Ishikawa (cell line): ENCODE measurements around the gene NRAS.

Source experiments
- CREB1 ChIP-seq: IDR thresholded peaks from 2 replicates; pipeline ENCODE4 v1.6.1; 2012; ENCODE audit warnings: low read depth
- EP300 ChIP-seq: IDR thresholded peaks from 2 replicates; pipeline ENCODE4 v1.6.1; 2012; ENCODE audit warnings: borderline replicate concordance
- RAD21 ChIP-seq: IDR thresholded peaks from 2 replicates; pipeline ENCODE4 v1.6.1; 2012; ENCODE audit warnings: low read depth
- YY1 ChIP-seq: IDR thresholded peaks from 2 replicates; pipeline ENCODE4 v1.6.1; 2012; ENCODE audit warnings: low read depth
- ZBTB7A ChIP-seq: IDR thresholded peaks from 2 replicates; pipeline ENCODE4 v1.6.1; 2012; ENCODE audit warnings: low read depth

GRCh38 chr1:114756949-114757454 is 40.4 kb upstream of the NRAS start:
- TF ChIP-seq EP300 (no peak), ZBTB7A (no peak), CREB1 (no peak), YY1 (no peak), RAD21 (no peak)
